ENCODE measurements around the gene TMEM269. TPM values are rescaled to one million over a fixed set of nuclear protein-coding genes. Genes with fewer than 3 reads are reported as not detected.

Gene TMEM269
- total and polyA plus RNA-seq, 2 experiments from 2014 or later = not detected

DNA sequence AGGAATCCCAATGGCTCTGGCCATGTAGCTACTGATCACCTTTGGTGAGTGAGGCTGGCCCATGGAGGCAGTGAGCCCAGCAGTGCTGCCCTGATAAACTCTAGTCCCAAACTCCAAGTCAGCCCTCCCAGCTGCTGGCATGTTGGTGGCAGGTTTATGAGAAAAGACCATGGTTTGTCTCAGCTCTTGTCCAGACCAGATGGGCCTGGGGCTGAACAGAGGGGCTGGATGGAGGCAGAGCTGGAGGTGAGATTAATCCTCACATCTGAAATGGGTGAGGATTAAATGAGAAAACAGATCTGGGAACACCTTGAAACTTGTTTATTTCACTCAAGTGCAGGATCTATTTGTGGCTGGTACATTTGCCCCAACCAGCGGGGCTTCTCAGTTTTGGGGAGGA lies 3.2 kb downstream of the TMEM269 start:
- Histone ChIP-seq H2AFZ (no peak overlapping the region), H3K27ac (no peak overlapping the region), H3K9ac (no peak overlapping the region), H3K36me3 (ENCODE audit: low read depth) (no peaks in the 10 kb centered on the region; the same call in 1 of the 2 replicates), H3K9me3 (ENCODE audit: low read depth) (no peaks in the 10 kb centered on the region), H3K4me2 (ENCODE audit: unreplicated experiment) (no peak overlapping the region), H3K4me1 (ENCODE audit: insufficient read depth) (no peaks in the 10 kb centered on the region), H3K79me2 (ENCODE audit: insufficient read depth) (no peaks in the 10 kb centered on the region), H3K4me3 (no peak overlapping the region), H3K9me2 (ENCODE audit: insufficient read depth) (no peaks in the 10 kb centered on the region), H3K27me3 (replicated peaks; ENCODE audit: insufficient read depth) (no peaks in the 10 kb centered on the region), H4K20me1 (ENCODE audit: insufficient read depth) (no peaks in the 10 kb centered on the region), H3F3A (ENCODE audit: insufficient read depth) (no peaks in the 10 kb centered on the region)
- in situ Hi-C loops (cut with MboI) = no loop called here
- DNase-seq = no peak
- 88 to 94% methylated on average over 1 of the region's 1 CpG for WGBS, 2 experiments (ENCODE audit: low coverage in 1 of 2, low lambda C conversion rate in 2 of 2, missing lambda C conversion rate in 2 of 2)
- TF ChIP-seq EZH2phosphoT487 (IDR thresholded peaks at IDR 0.05; ENCODE audit: insufficient read depth, low read depth) = no peak
- no peak for TF ChIP-seq EZH2 (IDR thresholded peaks at IDR 0.05; ENCODE audit: insufficient read depth, poor library complexity, severe bottlenecking)

DNA sequence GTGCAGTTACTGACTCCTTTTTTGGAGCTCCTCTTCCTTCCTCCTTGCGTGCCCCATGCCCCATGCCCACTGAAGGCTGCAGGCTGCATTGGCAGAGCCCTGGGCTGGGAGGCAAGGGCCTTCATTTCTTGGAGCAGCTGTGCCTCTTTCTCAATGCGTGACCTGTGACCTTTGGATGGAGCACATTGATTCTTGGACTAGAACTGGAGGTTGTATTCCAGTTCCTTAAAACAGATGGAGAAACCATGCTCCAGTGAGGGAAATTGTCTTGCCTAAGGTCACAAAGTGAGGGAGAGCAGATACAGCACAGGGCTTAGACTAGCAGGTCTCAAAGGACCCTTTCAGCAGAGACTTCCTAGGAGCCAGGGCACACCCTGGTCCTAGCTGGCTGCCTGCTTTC lies 9.0 kb downstream of the TMEM269 start:
- Histone ChIP-seq H3K27ac (no peak overlapping the region), H4K20me1 (ENCODE audit: insufficient read depth) (no peaks in the 10 kb centered on the region), H3K79me2 (ENCODE audit: insufficient read depth) (no peaks in the 10 kb centered on the region), H3K4me1 (ENCODE audit: insufficient read depth) (no peaks in the 10 kb centered on the region), H3K9me2 (ENCODE audit: insufficient read depth) (no peaks in the 10 kb centered on the region), H3K9me3 (ENCODE audit: low read depth) (no peaks in the 10 kb centered on the region), H3F3A (ENCODE audit: insufficient read depth) (no peaks in the 10 kb centered on the region), H3K27me3 (replicated peaks; ENCODE audit: insufficient read depth) (no peaks in the 10 kb centered on the region), H3K4me2 (ENCODE audit: unreplicated experiment) (no peak overlapping the region), H2AFZ (no peak overlapping the region), H3K9ac (no peak overlapping the region), H3K4me3 (no peak overlapping the region), H3K36me3 (ENCODE audit: low read depth) (no peaks in the 10 kb centered on the region)
- WGBS, 2 experiments (ENCODE audit: low coverage in 1 of 2, low lambda C conversion rate in 2 of 2, missing lambda C conversion rate in 2 of 2) = 27 to 35% methylated on average over 2 of the region's 2 CpGs
- in situ Hi-C loops (cut with MboI) = no loop called here
- DNase-seq = no peak
- TF ChIP-seq EZH2 (IDR thresholded peaks at IDR 0.05; ENCODE audit: insufficient read depth, poor library complexity, severe bottlenecking) (no peak), EZH2phosphoT487 (IDR thresholded peaks at IDR 0.05; ENCODE audit: insufficient read depth, low read depth) (no peak)

DNA sequence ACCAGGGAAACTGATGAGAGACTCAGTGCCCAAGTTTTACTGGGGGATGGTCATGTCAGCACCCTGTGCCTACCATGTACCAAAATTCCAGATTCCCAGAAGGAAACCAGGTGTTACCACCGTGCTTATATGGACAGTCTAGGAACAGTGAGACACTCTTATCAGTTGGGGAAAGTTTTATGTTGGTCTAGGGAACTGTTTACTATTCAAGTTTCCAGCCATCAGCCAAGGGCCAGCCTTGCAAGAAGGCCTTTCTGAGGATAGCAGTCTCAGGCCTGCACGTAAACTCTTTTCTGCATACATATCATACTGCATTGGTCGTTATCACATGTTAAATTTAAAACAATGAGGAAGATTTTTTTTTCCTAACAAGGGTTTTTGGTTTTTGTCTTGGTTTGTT lies 12.6 kb downstream of the TMEM269 start:
- in situ Hi-C loops (cut with MboI) = no loop called here
- H3K27me3 ChIP-seq (replicated peaks; ENCODE audit: insufficient read depth) = no peaks in the 10 kb centered on the region
- H3K4me3 ChIP-seq = no peak overlapping the region
- no peaks in the 10 kb centered on the region for H3K9me2 ChIP-seq (ENCODE audit: insufficient read depth)
- no peaks in the 10 kb centered on the region for H3K36me3 ChIP-seq (ENCODE audit: low read depth)
- H3K79me2 ChIP-seq (ENCODE audit: insufficient read depth) = no peaks in the 10 kb centered on the region
- peaks cover 7% of the 10 kb centered on the region; the same call in 1 of the 2 replicates for H3F3A ChIP-seq (ENCODE audit: insufficient read depth)
- H2AFZ ChIP-seq = no peak overlapping the region
- H3K9ac ChIP-seq = no peak overlapping the region
- no peak for DNase-seq
- no peaks in the 10 kb centered on the region for H4K20me1 ChIP-seq (ENCODE audit: insufficient read depth)
- H3K27ac ChIP-seq = no peak overlapping the region
- no peaks in the 10 kb centered on the region for H3K9me3 ChIP-seq (ENCODE audit: low read depth)
- peaks cover 2% of the 10 kb centered on the region; the same call in 1 of the 2 replicates for H3K4me1 ChIP-seq (ENCODE audit: insufficient read depth)
- no peak overlapping the region for H3K4me2 ChIP-seq (ENCODE audit: unreplicated experiment)
- no peak for TF ChIP-seq EZH2 (IDR thresholded peaks at IDR 0.05; ENCODE audit: insufficient read depth, poor library complexity, severe bottlenecking)
- 66 to 68% methylated on average over 3 of the region's 3 CpGs for WGBS, 2 experiments (ENCODE audit: low coverage in 1 of 2, low lambda C conversion rate in 2 of 2, missing lambda C conversion rate in 2 of 2)

DNA sequence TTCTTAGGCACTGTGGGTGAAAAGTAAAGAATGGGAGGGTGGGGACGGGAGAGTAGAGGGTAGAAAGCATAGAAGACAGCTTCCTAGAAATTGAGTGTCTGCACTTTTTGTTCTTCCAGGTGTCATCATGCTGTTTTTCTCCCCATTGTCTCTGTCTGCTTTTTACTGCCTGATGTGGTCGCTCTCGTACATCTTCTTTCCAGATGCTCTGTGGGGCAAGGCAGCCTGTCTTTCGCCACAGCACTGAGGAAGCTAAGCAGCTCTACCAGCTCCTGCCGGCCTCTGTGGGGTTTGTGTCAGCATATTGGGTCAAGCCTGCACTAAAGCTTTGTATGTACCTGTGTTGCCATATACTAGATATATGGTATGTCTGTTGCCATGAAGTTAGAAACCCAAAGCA lies 13.2 kb downstream of the TMEM269 start:
- H2AFZ ChIP-seq = no peak overlapping the region
- DNase-seq = no peak
- 92 to 93% methylated on average over 5 of the region's 5 CpGs for WGBS, 2 experiments (ENCODE audit: low coverage in 1 of 2, low lambda C conversion rate in 2 of 2, missing lambda C conversion rate in 2 of 2)
- no peak overlapping the region for H3K27ac ChIP-seq
- H3F3A ChIP-seq (ENCODE audit: insufficient read depth) = peaks cover 10% of the 10 kb centered on the region; the same call in 1 of the 2 replicates
- H3K9me3 ChIP-seq (ENCODE audit: low read depth) = no peaks in the 10 kb centered on the region
- no peaks in the 10 kb centered on the region for H3K27me3 ChIP-seq (replicated peaks; ENCODE audit: insufficient read depth)
- in situ Hi-C loops (cut with MboI) = no loop called here
- no peaks in the 10 kb centered on the region for H4K20me1 ChIP-seq (ENCODE audit: insufficient read depth)
- no peaks in the 10 kb centered on the region for H3K9me2 ChIP-seq (ENCODE audit: insufficient read depth)
- no peaks in the 10 kb centered on the region for H3K79me2 ChIP-seq (ENCODE audit: insufficient read depth)
- TF ChIP-seq EZH2phosphoT487 (IDR thresholded peaks at IDR 0.05; ENCODE audit: insufficient read depth, low read depth) = no peak
- no peak for TF ChIP-seq EZH2 (IDR thresholded peaks at IDR 0.05; ENCODE audit: insufficient read depth, poor library complexity, severe bottlenecking)
- peaks cover 3% of the 10 kb centered on the region; the same call in 1 of the 2 replicates for H3K4me1 ChIP-seq (ENCODE audit: insufficient read depth)
- no peak overlapping the region for H3K4me3 ChIP-seq
- H3K36me3 ChIP-seq (ENCODE audit: low read depth) = no peaks in the 10 kb centered on the region
- H3K4me2 ChIP-seq (ENCODE audit: unreplicated experiment) = no peak overlapping the region
- no peak overlapping the region for H3K9ac ChIP-seq
